ENCODE data around the gene TESMIN.

Gene TESMIN

DNA sequence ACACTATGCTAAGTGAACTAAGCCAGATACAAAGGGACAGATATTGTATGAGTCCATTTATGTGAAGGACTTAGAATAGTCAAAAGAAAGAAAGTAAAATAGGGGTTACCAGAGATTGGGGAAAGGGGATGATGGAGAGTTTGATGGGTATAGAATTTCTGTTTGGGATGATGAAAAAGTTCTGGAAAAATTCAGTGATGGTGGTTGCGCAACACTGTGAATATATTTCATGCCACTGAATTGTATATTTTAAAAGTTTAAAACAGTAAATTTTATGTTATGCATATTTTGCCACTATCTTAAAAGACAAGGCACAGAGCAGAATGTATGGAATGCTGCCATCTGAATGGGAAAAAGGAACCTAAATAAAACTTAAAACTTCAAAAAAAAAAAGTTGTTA lies 29.2 kb downstream of the TESMIN start:
- DNase-seq (ENCODE audit: low spot score) = no peak
- TF ChIP-seq CTCF (IDR thresholded peaks at IDR 0.05; ENCODE audit: extremely low read depth, insufficient read depth, missing control alignments) = no peak
- in situ Hi-C loops (cut with MboI; ENCODE audit: low pct_unique_long_range_greater_than_20kb, low sequenced_read_pairs, unreplicated experiment) = no loop called here

DNA sequence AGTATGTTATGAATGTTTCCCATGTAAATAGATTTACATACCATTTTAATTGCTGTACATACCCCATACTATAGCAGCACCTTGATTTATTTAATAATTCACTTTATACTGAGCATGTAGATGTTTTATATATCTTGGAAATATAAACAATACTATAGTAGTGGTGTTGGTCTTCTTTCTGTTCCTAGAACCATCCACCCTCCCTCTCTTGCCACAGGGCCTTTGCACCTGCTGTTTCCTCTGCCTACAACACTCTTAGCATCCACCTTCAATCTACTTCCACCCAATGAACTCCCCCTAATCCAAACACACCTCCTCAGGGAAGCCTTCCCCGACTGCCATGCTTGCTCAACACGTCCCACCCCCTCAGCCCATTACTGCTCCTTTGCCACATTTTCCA lies 30.2 kb downstream of the TESMIN start:
- in situ Hi-C loops (cut with MboI; ENCODE audit: low pct_unique_long_range_greater_than_20kb, low sequenced_read_pairs, unreplicated experiment) = no loop called here
- no peak for DNase-seq (ENCODE audit: low spot score)
- TF ChIP-seq CTCF (IDR thresholded peaks at IDR 0.05; ENCODE audit: extremely low read depth, insufficient read depth, missing control alignments) = no peak

GRCh38 chr11:68715456-68716122 lies 35.7 kb downstream of the TESMIN start:
- no peak for TF ChIP-seq CTCF (IDR thresholded peaks at IDR 0.05; ENCODE audit: extremely low read depth, insufficient read depth, missing control alignments)
- no peak for DNase-seq (ENCODE audit: low spot score)
- in situ Hi-C loops (cut with MboI; ENCODE audit: low pct_unique_long_range_greater_than_20kb, low sequenced_read_pairs, unreplicated experiment) = no loop called here

DNA sequence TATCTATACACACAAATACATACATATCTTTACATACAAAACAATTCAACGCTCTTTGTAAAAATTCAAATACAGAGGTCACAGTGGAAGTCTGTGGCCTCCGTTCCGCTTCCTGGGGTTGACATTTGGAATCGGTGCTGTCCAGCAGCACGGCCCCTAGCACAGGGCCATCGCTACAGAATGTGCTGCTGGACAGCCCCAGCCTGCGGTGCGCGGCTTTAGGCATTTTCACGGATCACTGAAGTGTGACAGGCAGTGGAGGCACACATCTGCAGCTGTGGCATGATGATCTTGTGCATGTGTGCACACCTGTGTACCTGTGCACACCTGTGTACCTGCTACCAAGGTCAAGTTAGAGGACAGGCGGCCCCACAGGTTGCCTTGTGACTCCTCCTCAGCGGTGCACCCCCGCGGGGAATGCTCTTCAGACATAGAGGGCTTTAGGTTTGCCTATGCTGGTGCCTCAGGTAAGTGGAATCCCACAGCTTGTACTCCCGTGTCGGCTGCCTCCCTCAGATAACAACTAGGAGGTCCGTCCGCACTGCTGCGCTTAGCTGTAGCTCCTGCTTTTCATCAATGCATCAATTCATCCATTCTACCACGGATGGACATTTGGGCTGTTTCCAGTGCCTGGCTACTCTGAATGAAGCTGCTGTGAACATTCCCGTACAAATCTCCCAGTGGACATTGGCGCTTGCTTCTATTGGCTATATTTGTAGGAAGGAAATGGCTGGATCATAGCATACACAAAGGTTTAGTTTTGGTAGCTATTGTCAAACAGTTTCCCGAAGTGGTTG lies 37.1 kb downstream of the TESMIN start:
- in situ Hi-C loops (cut with MboI; ENCODE audit: low pct_unique_long_range_greater_than_20kb, low sequenced_read_pairs, unreplicated experiment) = no loop called here
- TF ChIP-seq CTCF (IDR thresholded peaks at IDR 0.05; ENCODE audit: extremely low read depth, insufficient read depth, missing control alignments) = no peak
- DNase-seq (ENCODE audit: low spot score) = no peak

- in situ Hi-C loops (cut with MboI; ENCODE audit: low pct_unique_long_range_greater_than_20kb, low sequenced_read_pairs, unreplicated experiment) = no loop called here
- no peak for DNase-seq (ENCODE audit: low spot score)
- no peak for TF ChIP-seq CTCF (IDR thresholded peaks at IDR 0.05; ENCODE audit: extremely low read depth, insufficient read depth, missing control alignments)
Measured at GRCh38 chr11:68711114-68711513, 40.2 kb downstream of the TESMIN start.

DNA sequence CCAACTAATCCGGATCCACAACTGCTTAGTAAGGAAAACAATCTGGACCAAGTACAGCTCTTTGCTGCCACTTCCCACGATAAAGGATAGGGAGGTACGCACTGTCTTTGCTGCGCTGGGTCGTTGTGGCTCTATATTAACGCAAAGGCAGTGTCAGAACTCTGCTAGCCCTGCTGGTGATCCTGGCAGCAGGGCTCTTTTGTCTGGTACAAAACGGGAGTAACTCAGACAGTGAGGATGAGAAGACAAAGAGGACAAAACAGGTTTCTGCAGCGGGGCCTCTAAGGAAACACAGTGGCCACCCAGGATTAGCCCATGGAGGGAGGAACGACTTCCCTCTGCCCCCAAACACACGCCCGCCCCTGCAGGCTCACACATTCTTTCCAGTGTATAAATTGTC lies 40.9 kb downstream of the TESMIN start:
- no peak for DNase-seq (ENCODE audit: low spot score)
- in situ Hi-C loops (cut with MboI; ENCODE audit: low pct_unique_long_range_greater_than_20kb, low sequenced_read_pairs, unreplicated experiment) = no loop called here
- TF ChIP-seq CTCF (IDR thresholded peaks at IDR 0.05; ENCODE audit: extremely low read depth, insufficient read depth, missing control alignments) = no peak

All from GM13977 (cell line).